ENCODE measurements around the gene CYP19A1. TPM values are rescaled to one million over a fixed set of nuclear protein-coding genes. Genes with fewer than 3 reads are reported as not detected.
A peak's percentile ranks its signal among the peaks of the same experiment; 100 is the strongest.

CYP19A1 gene
- total and polyA plus RNA-seq, 9 of the 15 experiments (the other 6 are each of a cell fraction or from before 2014, with no cell fraction given) = 0.16 to 0.63 (median 0.47) TPM; not detected in 3

GRCh38 chr15:51380999-51381806 is 42.8 kb upstream of the CYP19A1 start (continued):
- no peak for TF ChIP-seq ZNF655 (CRISPR knock-in tag; IDR thresholded peaks at IDR 0.05)
- no peak for TF ChIP-seq ZNF41 (CRISPR knock-in tag; conservative IDR thresholded peaks at IDR 0.05)
- no peak for TF ChIP-seq ATF7 (IDR thresholded peaks at IDR 0.05)
- TF ChIP-seq HEY1 (CRISPR knock-in tag; IDR thresholded peaks at IDR 0.05; ENCODE audit: borderline replicate concordance) = no peak
- TF ChIP-seq ATF1 (CRISPR knock-in tag; IDR thresholded peaks at IDR 0.05) = no peak
- TF ChIP-seq ATF1 (tag; IDR thresholded peaks at IDR 0.05) = 0 out of 2 replicates have a peak, but pooled peaks have one; percentile 23
- TF ChIP-seq JUN (IDR thresholded peaks at IDR 0.05; ENCODE audit: borderline replicate concordance, low read depth, low read length) = peak; percentile 67; the same call in 1 of the 2 replicates
- TF ChIP-seq JUN (CRISPR knock-in tag; IDR thresholded peaks at IDR 0.05; ENCODE audit: borderline replicate concordance) = no peak
- no peak for TF ChIP-seq TAF9B (IDR thresholded peaks at IDR 0.05; ENCODE audit: partially characterized antibody)
- TF ChIP-seq DLX4 (CRISPR knock-in tag; IDR thresholded peaks at IDR 0.05) = no peak
- no peak for TF ChIP-seq ZNF778 (CRISPR knock-in tag; IDR thresholded peaks at IDR 0.05)
- TF ChIP-seq STAG1 (CRISPR knock-in tag; IDR thresholded peaks at IDR 0.05; ENCODE audit: borderline replicate concordance) = peak; percentile 88; the same call in 1 of the 2 replicates
- no peak for TF ChIP-seq BDP1 (IDR thresholded peaks at IDR 0.05; ENCODE audit: insufficient read depth, insufficient read length)
- no peak for TF ChIP-seq ZKSCAN3 (CRISPR knock-in tag; IDR thresholded peaks at IDR 0.05)
- TF ChIP-seq ZNF395 (CRISPR knock-in tag; IDR thresholded peaks at IDR 0.05) = no peak
- no peak for TF ChIP-seq NR3C1 (CRISPR knock-in tag; IDR thresholded peaks at IDR 0.05)
- no peak for TF ChIP-seq MTF1 (CRISPR knock-in tag; IDR thresholded peaks at IDR 0.05; ENCODE audit: borderline replicate concordance)
- no peak for TF ChIP-seq FOS (IDR thresholded peaks at IDR 0.05; ENCODE audit: extremely low read depth, insufficient read length)
- no peak for TF ChIP-seq ATF2 (CRISPR knock-in tag; IDR thresholded peaks at IDR 0.05)
- TF ChIP-seq MLLT1 (IDR thresholded peaks at IDR 0.05) = 0 out of 4 replicates have a peak, but pooled peaks of 1 of the 2 experiments have one; percentile 21

Measured in K562 (cell line).